COR-L47 (cell line): ENCODE measurements around the gene RTP5.
"Not testable (repeated sequence)": the region's sequence is repeated elsewhere in the genome, so short reads cannot be mapped to it uniquely, and the experiment has no call there.

ENCODE experiments used
- DNase-seq: peaks from one replicate; lab custom pipeline; 2025; lab: John Stamatoyannopoulos, UW

Gene RTP5

GRCh38 chr2:241870611-241871537 lies 1.3 kb downstream of the RTP5 start:
- no peak for DNase-seq

GRCh38 chr2:241871538-241872312 lies 2.2 kb downstream of the RTP5 start:
- DNase-seq = no peak

GRCh38 chr2:241872313-241872642 lies 2.7 kb downstream of the RTP5 start:
- no peak for DNase-seq

GRCh38 chr2:241873081-241873802 lies 3.7 kb downstream of the RTP5 start:
- DNase-seq = no peak

- DNase-seq = no peak
Measured at GRCh38 chr2:241873803-241874110, 4.2 kb downstream of the RTP5 start.

GRCh38 chr2:241874277-241874925 lies 4.9 kb downstream of the RTP5 start:
- no peak for DNase-seq

GRCh38 chr2:241875754-241876527 lies 6.4 kb downstream of the RTP5 start:
- DNase-seq = not testable (repeated sequence)

GRCh38 chr2:241876528-241877196 lies 7.1 kb downstream of the RTP5 start:
- no peak for DNase-seq

GRCh38 chr2:241877197-241877685 lies 7.7 kb downstream of the RTP5 start:
- no peak for DNase-seq

- peak; percentile 25 for DNase-seq
Measured at GRCh38 chr2:241877989-241878970, 8.8 kb downstream of the RTP5 start.

GRCh38 chr2:241879326-241879725 lies 9.8 kb downstream of the RTP5 start:
- DNase-seq = no peak

- no peak for DNase-seq
Measured at GRCh38 chr2:241880311-241881073, 11.0 kb downstream of the RTP5 start.

- no peak for DNase-seq
Measured at GRCh38 chr2:241882091-241882625, 12.6 kb downstream of the RTP5 start.

GRCh38 chr2:241884951-241885290 lies 15.4 kb downstream of the RTP5 start:
- DNase-seq = no peak

GRCh38 chr2:241885291-241885945 lies 15.9 kb downstream of the RTP5 start:
- no peak for DNase-seq

GRCh38 chr2:241885946-241886643 lies 16.6 kb downstream of the RTP5 start:
- DNase-seq = no peak

GRCh38 chr2:241886840-241887447 lies 17.4 kb downstream of the RTP5 start:
- DNase-seq = no peak
